Stimulated activated CD4-positive, alpha-beta T cell treated with anti-CD3 and anti-CD28 coated beads, Interleukin-12 subunit alpha, Interleukin-12 subunit beta, amount 100 ng/mL, for 48 hours (primary cell): ENCODE measurements around the gene TTBK2.
"Not testable (repeated sequence)": the region's sequence is repeated elsewhere in the genome, so short reads cannot be mapped to it uniquely, and the experiment has no call there.

Experiments
- DNase-seq, 3 donors: peaks; one replicate each; pipeline ENCODE4 v3.0.0-alpha.2; 2020; ENCODE audit warnings: low read depth in 2 of 3, low spot score in 1 of 3

TTBK2 gene

DNA sequence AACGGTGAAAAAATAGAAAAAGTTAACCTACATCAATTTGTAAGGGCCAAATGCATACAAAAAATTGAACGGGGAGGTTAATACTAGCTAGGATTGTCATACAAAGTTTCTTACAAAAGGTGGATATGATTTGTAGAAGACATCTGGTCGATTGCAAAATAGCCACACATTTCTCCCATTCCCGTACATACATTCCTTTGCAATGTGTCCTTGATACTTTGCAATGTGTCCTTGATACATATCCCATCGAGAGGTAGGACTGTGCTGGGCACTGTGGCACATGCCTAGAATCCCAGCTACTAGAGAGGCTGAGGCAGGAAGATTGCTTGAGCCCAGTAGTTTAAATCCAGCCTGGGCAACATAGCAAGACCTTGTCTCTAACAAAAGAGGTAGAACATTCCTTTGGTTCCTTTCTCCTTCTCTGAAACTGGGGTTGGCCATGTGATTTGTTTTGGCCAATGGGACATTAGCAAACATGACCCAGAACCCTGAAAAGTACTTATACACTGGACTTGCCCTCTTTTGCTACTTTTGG, 9.5 kb downstream of the TTBK2 start:
- no peak for DNase-seq

DNA sequence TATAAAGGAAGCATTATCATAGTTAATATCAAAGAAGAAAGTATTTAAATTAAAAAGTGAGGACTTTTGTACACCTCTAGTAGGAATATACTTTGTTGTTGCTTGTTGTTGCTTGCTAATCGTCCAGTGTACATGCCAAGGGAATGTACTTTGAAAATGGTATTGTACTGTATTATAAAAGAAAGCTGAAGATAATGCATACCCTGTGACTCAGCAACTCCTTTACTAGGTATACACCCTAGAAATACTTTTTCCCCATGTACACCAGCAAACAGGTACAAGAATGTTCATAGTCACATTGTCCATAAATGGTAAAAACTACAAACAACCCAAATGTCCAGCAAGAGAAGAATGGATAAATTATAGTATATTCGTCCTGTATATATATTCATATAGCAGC, 12.0 kb downstream of the TTBK2 start:
- DNase-seq: no peak

DNA sequence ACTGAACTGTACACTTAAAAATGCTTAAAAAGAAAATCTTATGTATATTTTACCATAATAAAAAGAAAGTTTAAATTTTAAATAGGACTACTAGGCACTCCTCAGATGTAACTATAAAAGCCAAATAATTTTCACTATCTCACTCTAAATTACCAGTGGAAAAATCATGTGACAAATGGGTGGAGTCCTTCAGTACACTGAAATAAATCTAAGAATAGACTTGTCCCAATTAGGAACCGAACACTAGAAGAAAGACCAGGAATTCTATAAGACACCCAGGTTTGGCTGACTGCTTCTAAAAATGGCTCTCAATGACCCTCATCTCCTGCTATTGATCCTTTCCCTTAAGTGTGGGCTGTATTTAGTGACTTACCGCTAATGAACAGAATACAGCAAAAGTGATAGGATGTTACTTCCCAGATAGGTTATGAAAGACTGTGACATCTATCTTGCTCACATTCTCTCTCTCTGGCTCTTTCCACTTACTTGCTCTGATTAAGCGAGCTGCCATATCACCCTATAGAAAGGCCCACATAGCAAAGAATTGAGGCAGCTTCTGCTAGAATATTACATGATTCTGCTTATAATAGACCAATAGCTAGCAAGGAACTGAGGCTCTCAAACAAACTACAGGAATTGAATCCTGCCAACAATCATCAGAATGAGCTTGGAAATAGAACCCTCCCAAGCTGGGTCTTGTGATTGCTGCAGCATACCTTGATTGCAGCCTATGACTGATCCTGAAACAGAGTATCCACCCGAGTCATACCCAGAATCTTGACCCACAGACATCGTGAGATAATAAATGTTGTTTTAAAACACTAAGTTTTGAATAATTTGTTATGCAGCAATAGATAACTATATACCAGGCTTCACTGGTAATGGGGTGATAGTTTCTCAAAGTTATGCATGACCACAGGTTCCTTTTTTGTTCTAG, 16.9 kb downstream of the TTBK2 start:
- DNase-seq: no peak

DNA sequence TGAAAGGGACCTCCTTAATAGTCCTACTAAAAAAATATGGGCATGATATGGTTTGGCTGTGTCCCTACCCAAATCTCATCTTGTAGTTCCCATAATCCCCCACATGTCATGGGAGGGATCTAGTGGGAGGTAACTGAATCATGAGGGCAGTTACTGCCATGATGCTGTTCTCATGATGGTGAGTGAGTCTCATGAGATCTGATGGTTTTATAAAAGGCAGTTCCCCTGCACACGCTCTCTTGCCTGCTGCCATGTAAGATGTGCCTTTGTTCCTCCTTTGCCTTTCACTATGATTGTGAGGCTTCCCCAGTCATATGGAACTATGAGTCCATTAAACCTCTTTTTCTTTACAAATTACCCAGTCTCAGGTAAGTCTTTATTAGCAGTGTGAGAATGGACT, 26.7 kb downstream of the TTBK2 start:
- not testable (repeated sequence) for DNase-seq

DNA sequence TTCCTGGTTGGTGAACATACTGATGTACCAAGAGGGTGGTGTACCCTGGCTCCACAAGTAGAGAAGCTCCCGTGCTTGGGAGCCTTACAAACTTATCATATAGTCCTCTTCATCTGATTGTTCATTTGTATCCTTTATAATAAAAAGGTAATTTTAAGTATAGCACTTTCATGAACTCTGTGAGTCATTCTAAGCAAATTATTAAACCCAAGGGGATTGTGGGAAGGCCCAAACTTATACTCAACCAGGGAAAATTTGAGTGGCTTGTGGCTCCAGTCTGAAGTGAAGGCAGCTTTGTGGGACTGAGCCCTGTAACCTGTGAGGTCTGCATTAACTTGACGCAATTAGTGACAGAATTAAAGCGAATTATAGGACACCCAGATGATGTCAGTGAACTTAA, 29.0 kb downstream of the TTBK2 start:
- no peak for DNase-seq

DNA sequence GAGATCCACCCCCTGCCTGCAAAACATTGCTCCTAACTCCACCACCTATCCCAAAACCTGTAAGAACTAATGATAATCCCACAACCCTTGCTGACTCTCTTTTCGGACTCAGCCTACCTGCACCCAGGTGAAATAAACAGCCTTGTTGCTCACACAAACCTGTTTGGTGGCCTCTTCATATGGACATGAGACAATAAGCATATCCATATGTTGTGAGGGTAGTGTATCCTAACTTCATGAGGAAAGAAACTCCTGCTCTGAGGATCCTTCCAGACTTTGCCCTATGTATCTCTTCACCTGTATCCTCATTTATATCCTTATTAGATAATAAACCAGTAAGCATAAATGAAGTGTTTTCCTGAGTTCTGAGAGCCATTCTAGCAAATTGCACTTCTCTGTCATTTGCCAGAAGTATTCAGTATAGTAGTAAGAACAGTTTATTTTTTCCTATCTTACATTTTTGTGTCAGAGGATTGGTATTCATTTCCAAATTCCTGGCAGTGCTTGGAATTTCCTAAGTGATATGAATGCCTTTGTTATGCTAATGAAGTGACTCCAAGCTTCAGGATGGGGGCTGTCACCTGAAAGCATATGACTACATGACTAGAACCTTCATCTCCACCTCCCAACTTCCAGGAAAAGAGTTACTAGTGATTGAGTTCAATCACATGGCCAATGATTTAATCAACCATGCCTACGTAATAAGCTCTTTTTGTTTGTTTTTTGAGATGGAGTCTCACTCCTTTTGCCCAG, 30.2 kb downstream of the TTBK2 start:
- DNase-seq: no peak

DNA sequence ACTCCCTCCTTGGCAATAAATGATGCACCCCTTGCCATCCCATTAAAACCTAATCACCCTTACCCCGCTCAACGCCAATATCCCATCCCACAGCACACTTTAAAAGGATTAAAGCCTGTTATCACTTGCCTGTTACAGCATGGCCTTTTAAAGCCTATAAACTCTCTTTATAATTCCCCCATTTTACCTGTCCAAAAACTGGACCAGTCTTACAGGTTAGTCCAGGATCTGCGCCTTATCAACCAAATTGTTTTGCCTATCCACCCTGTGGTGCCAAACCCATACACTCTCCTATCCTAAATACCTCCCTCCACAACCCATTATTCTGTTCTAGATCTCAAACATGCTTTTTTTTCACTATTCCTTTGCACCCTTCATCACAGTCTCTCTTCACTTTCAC, 33.2 kb downstream of the TTBK2 start:
- not testable (repeated sequence) for DNase-seq

DNA sequence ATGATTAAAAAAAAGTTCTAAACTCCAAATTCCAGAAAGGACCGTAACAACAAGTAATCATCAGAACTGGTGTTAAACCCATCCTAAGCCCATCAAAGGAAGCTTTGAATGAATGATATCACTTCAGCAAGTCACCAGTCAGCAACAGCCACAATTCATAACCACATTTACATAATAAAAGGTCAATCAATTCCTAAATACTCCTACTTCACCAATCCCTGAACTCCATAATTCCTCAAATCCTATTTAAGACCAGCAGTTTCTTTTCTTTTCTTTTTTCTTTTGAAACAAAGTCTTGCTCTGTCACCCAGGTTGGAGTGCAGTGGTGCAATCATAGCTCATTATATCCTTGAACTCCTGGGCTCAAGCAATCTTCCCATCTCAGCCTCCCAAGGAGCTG, 40.5 kb downstream of the TTBK2 start:
- DNase-seq: no peak

DNA sequence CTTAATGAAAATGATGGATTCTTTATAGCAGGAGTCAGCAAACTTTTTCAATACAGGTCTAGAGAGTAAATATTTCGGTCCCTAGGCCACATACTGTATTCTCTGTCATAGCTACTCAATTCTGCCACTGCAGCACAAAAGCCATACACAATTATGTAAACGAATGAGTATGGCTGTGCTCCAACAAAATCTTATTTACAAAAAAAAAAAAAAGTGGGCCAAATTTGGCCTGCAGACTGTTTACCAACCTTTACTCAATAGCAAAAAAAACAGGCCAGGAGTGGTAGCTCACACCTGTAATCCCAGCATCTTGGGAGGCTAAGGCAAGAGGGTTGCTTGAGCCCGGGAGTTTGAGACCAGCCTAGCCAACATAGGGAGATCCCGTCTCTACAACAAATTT, 41.1 kb downstream of the TTBK2 start:
- no peak for DNase-seq

DNA sequence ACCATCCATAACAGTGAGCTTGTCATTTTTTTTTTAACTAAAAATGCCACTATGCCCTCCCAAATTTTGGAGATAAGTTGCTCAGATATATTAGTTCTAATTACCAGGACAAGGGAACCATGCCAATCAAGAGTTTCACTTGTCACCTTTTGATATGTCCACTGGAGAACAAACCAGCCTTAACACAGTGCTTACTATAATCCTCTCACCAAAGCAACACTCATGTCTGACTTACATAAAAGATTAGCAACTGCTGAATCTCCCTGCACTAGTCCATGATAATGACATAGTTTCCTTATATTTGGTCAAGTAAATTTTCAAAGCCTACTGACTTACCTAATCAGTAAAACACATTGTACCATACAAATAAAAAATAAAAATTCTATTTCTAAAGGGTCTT, 44.4 kb downstream of the TTBK2 start:
- no peak for DNase-seq

DNA sequence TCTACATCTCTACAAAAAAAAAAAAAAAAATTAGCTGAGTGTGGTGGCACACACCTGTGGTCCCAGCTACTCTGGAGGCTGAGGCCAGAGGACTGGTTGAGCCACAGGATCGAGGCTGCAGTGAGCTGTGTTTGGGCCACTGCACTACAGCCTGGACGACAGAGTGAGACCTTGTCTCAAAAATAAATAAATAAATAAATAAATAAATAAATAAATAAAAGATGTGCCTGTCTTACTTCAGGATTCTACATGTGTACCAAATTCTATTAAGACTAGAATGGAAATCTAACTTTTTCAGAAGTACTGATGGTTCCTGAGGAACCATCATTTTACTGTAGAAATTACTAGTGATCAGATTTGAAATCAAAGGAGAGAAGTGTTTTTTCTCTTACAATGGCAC, 51.9 kb downstream of the TTBK2 start:
- DNase-seq: no peak

DNA sequence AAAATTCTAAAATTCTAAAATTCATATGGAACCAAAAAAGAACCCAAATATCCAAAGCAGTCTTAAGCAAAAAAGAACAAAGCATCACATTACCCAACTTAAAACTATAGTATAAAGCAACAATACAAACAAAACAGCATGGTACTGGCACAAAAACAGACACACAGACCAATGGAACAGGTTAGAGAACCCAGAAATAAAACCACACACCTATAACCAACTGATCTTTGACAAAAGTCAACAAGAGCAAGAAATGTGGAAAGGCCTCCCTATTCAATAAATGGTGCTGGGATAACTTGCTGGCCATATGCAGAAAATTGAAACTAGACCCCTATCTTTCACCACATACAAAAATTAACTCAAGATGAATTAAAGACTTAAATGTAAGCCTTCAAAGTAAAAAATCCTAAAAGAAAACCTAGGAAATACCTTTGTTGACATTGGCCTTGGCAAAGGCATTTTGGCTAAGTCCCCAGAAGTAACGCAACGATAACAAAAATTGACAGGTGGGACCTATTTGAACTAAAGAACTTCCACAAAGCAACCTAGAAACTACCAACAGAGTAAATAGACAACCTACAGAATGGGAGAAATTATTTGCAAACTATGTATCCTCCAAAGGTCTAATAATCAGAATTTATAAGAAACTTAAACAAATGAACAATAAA, 56.9 kb downstream of the TTBK2 start:
- no peak for DNase-seq

DNA sequence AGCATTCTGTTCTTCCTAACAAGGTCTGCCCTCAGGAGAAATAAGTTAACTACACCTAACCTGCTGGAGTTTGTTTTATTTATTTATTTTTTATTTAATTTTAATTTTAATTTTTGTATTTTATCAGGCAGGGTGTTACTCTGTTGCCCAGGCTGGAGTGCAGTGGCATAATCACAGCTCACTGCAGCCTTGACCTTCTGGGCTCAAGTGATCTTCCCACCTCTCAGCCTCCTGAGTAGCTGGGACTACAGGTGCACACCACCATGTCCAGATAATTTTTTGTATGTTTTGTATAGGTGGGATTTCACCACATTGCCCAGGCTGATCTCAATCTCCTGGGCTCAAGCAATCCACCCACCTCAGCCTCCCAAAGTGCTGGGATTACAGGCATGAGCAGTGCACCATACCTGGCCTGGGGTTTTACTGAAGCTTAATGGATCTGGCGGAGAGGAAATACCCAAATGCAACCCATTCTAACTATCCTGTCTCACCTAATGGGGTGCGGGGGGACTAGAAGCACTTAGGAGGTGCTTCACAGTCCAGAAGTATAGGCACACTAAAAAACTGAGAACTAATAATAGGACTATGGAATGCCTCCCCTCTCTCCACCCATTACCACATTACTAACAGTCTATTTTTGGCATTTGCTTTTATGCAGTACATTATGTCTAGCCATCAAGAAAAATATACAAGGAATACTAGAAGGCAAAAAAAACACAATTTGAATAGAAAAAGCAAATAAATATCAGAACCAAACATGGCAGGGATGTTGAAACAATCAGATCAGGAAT, 61.4 kb downstream of the TTBK2 start:
- DNase-seq: no peak

DNA sequence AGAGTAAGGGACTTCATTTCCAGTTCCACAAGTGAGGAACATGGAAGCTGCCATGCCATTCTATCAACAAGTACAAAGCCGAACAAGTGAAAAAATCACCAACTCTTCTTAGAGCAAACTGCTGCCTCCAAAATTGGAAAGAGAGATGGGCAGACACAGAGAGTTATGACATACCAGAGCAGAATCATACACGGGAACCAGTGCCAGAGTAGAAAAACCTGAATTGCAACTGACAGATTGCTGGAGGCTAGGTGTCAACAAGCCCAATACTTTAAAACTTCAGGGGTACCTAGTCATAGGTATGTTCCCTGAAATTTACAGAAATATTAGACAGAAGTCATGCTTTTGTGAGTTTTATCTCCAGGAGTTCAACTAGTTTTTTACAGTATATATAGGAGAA, 62.0 kb downstream of the TTBK2 start:
- DNase-seq: no peak

DNA sequence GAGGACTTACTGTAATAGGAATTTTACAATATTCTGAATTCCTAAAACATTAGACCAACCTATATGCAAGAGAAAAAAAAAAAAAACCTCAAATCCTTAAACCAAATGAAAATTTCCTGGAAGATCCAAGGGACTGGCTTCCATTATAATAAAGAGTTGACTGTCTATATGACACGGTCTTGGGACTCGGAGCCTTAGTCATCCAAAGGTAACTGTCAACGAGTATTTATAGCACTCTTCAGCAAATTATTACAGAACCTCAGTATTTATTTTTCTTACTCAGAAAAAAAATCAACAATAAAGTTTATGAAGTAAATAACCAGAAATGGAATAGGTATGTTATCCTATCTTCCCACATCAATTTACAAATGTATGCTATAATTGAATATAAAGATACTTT, 66.0 kb downstream of the TTBK2 start:
- no peak for DNase-seq

DNA sequence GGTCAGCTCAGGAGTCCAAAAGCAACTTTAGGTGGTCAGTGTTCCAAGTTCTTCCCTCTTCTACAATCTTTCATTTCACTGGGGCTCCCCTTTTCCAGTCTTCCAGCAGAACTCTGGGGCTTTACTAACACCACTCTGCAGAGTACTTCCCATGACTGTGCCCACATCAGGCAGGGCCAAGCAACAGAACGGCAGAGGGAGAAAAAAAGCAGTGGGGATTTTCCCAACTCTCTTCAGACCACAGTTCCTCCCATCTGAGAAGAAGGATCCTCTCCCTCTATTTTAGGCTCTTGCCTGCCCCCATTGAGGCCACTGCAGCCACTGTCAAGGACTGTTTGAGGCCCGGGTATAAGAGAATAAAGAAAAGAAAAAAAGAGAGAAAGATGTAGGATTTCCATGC, 70.7 kb downstream of the TTBK2 start:
- DNase-seq: no peak

DNA sequence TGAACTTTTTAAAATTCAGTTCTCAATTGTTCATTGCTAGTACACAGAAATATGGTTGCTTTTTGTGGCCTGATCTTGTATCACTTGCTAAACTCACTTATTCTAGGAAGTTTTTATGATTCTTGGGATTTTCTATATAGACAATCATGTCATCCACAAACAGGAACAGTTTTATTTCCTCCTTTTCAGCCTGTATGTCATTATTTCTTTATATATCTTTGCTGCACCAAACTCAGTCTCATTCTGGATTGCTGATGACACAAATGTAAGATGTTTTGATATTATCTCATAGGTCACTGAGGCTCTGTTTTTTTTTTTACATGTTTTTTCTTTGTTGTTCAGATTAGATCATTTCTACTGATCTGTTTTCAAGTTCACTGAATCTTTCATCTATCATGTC, 71.7 kb downstream of the TTBK2 start:
- no peak for DNase-seq

DNA sequence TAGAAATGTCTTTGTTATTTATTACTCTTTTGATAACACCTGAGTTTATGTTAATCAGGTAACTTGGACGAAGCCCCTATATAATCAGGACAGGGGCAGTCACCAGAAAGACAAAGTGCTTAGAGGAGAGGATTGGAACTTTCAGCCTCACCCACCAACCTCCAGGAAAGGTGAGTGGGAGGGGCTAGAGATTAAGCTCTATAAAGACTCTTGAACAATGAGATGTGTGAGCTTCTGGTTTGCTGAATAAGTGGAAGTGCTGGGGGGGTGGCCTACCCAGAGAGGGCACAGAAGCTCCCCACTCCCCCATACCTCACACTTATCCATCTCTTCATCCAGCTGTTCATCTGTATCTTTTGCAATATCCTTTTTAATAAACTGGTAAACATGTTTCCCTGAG, 73.9 kb downstream of the TTBK2 start:
- no peak for DNase-seq

DNA sequence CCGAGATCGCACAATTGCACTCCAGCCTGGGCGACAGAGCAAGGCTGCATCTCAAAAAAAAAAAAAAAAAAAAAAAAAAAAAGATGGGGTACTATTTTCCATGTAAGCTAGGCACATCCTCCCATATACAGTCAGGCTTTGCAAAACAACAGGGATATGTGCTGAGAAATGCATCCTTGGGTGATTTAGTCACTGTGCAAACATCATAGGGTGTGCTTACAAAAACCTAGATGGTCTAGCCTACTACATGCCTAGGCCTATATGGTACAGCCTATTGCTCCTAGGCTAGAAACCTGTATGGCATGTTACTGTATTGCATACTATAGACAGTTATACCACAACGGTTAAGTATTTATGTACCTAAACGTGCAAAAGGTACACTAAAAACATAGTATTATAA, 75.0 kb downstream of the TTBK2 start:
- no peak for DNase-seq

DNA sequence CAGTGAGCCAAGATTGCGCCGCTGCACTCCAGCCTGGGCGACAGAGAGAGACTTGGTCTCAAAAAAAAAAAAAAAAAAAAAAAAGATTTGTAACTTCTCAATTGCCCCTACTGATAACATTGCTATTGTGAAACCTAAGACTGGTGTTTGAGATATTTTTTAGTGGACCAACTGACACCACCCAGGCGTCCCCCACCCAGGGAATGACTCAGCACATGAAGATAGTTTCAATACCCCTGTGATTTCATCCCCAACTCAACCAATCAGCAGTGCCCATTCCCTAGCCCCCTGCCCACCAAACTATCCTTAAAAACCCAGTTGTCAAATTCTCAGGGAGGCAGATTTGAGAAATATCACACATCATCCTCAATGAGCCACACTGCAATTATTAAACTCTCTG, 76.9 kb downstream of the TTBK2 start:
- no peak for DNase-seq

DNA sequence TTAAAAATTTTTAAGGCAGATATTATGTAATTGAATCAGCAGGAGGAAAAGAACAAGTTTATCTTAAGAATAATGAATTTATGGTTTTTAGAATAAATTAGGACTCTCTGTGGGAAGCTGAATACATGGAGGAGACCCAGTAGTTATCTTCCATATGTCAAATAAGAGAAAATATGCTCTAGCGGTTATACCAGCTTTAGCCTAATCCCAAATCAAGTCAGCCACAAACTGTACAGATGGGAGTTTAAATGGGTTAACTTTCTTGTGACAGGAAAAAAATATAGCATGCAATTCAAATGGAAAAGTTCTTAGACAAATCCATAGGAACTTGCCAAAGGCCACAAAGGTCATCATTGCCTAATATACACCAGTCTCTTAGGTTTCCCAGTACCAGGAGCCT, 84.3 kb downstream of the TTBK2 start:
- no peak for DNase-seq
